Body of pancreas (tissue), 4 donors: ENCODE data around the gene KCNQ4. TPM values are rescaled to one million over a fixed set of nuclear protein-coding genes. Genes with fewer than 3 reads are reported as not detected.

Experiments
- ATAC-seq: fragments of 150-250 bp; one replicate; pipeline ENCODE4 v1.9.1; 2016
- DNase-seq, 4 donors: peaks; one replicate each; pipeline ENCODE4 v3.0.0-alpha.2; 2019
- H3K27ac ChIP-seq, 4 donors: fragments of 200-600 bp; sonication (generic); 1 replicate in 3 of 4; 2 replicates in 1 of 4; pipeline versions ENCODE4 v1.5.1 to v1.6.1; 2016 to 2019; ENCODE audit warnings: mild to moderate bottlenecking in 1 of 4, mixed read lengths in 1 of 4, moderate library complexity in 1 of 4
- H3K27me3 ChIP-seq, 2 donors: fragments of 200-600 bp; sonication (generic); one replicate each; pipeline ENCODE4 v1.6.0; 2016; ENCODE audit warnings: mild to moderate bottlenecking in 1 of 2
- H3K36me3 ChIP-seq, 2 donors: fragments of 200-600 bp; sonication (generic); replicated peaks in 1 of 2; 2 replicates each; pipeline ENCODE4 v1.5.1; 2016; ENCODE audit warnings: low read depth in 2 of 2; ENCODE audit not compliant: insufficient read depth in 1 of 2
- H3K4me1 ChIP-seq: fragments of 200-600 bp; sonication (generic); one replicate; pipeline ENCODE4 v1.6.0; 2016
- H3K4me3 ChIP-seq, 2 donors: fragments of 200-600 bp; sonication (generic); 1 replicate in 1 of 2; 2 replicates in 1 of 2; pipeline ENCODE4 v1.5.1; 2016 to 2019
- H3K9me3 ChIP-seq, 3 donors: fragments of 200-600 bp; sonication (generic); 1 replicate in 2 of 3; 2 replicates in 1 of 3; pipeline ENCODE4 v1.5.1; 2016
- CTCF ChIP-seq, 7 experiments: fragments of 450-650 bp in 4 of 7; fragments of 200-600 bp in 3 of 7; sonication (generic) in 3 of 7; IDR thresholded peaks; one replicate each; pipeline ENCODE4 v1.5.1; 2016 to 2019; ENCODE audit warnings: antibody characterized with exemption in 7 of 7
- POLR2A ChIP-seq, 3 donors: fragments of 450-650 bp; IDR thresholded peaks; one replicate each; pipeline ENCODE4 v1.6.1; 2016; ENCODE audit warnings: antibody characterized with exemption in 3 of 3, mild to moderate bottlenecking in 2 of 3
- WGBS, 2 donors: methylation state at CpG; one replicate each; pipeline ENCODE4 v1.1.5; 2017; 5-methylcytosine and 5-hydroxymethylcytosine counted together
- intact Hi-C: fragments of 100-400 bp; cut with DNase I; formaldehyde crosslinking; loops from one replicate; pipeline ENCODE4 v1.15.1; 2023
- total RNA-seq, 2 donors: library from RNA; depleted of rRNA; stranded (reverse); fragments of >200 nt; gene quantifications; one replicate each; pipeline ENCODE4 v1.1.0, GENCODE V29; 2016

KCNQ4 gene
- total RNA-seq, 2 donors from 2014 or later: 1.8 to 4.0 TPM

GRCh38 chr1:40793617-40794016, 10.0 kb downstream of the KCNQ4 start:
- H3K9me3 ChIP-seq: no peaks in the 10 kb centered on the region
- WGBS, 2 donors: 82 to 87% methylated on average over 3 of the region's 3 CpGs
- H3K27me3 ChIP-seq: no peaks in the 10 kb centered on the region
- TF ChIP-seq POLR2A (IDR thresholded peaks at IDR 0.05): no peak
- TF ChIP-seq CTCF (IDR thresholded peaks at IDR 0.05): no peak
- H3K4me1 ChIP-seq: peaks cover 13% of the 10 kb centered on the region
- no peaks in the 10 kb centered on the region for H3K36me3 ChIP-seq
- intact Hi-C loops: no loop called here
- H3K4me3 ChIP-seq: no peak overlapping the region
- ATAC-seq (no peak), DNase-seq (no peak)
- H3K27ac ChIP-seq: no peak overlapping the region

DNA sequence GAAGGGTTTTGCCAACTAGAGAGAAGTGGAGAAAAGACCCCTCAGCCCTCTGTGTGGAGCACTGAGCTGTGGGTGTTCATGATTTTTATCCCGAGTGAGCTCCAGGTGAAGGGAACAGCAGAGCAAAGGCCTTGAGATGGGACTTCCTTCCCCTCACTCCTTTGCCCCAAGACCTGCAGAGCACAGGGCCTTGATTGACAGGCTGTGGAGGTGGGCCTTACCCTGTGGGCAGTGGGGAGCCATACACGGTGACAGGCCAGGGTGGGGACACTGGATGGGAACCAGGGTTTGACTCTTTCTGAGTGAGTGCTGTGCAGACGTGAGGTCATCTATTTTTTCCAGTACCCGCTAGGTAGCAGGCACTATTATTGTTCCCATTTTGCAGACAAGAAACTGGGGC, 10.5 kb downstream of the KCNQ4 start:
- intact Hi-C loops: no loop called here
- Histone ChIP-seq H3K36me3 (no peaks in the 10 kb centered on the region), H3K4me1 (peaks cover 17% of the 10 kb centered on the region), H3K9me3 (no peaks in the 10 kb centered on the region), H3K27me3 (no peaks in the 10 kb centered on the region), H3K4me3 (no peak overlapping the region), H3K27ac (no peak overlapping the region)
- no peak for DNase-seq
- ATAC-seq: no peak
- 89 to 90% methylated on average over 4 of the region's 4 CpGs for WGBS, 2 donors
- TF ChIP-seq POLR2A (IDR thresholded peaks at IDR 0.05) (no peak), CTCF (IDR thresholded peaks at IDR 0.05) (no peak)

- Histone ChIP-seq H3K4me3 (no peak overlapping the region), H3K27me3 (no peaks in the 10 kb centered on the region), H3K9me3 (no peaks in the 10 kb centered on the region), H3K36me3 (no peaks in the 10 kb centered on the region), H3K27ac (peak overlapping the region in 1 of 4 donors; percentile 78), H3K4me1 (peaks cover 28% of the 10 kb centered on the region)
- ATAC-seq (no peak), DNase-seq (no peak)
- TF ChIP-seq POLR2A (IDR thresholded peaks at IDR 0.05) (no peak), CTCF (IDR thresholded peaks at IDR 0.05) (no peak)
- 81% methylated on average over 10 of the region's 10 CpGs for WGBS, 2 donors
- intact Hi-C loops: no loop called here
Observed at GRCh38 chr1:40794974-40795715, 11.6 kb downstream of the KCNQ4 start.

- H3K9me3 ChIP-seq: no peaks in the 10 kb centered on the region
- peaks cover 33% of the 10 kb centered on the region for H3K4me1 ChIP-seq
- WGBS, 2 donors: 67 to 69% methylated on average over 13 of the region's 13 CpGs
- ATAC-seq (no peak), DNase-seq (no peak)
- TF ChIP-seq POLR2A (IDR thresholded peaks at IDR 0.05) (no peak), CTCF (IDR thresholded peaks at IDR 0.05) (no peak)
- no peak overlapping the region for H3K4me3 ChIP-seq
- H3K36me3 ChIP-seq: no peaks in the 10 kb centered on the region
- intact Hi-C loops: no loop called here
- no peaks in the 10 kb centered on the region for H3K27me3 ChIP-seq
- H3K27ac ChIP-seq: peak overlapping the region in 2 of 4 donors; percentile 12 to 78
Observed at GRCh38 chr1:40795811-40796586, 12.4 kb downstream of the KCNQ4 start.
